ENCODE measurements around the gene CLEC20A.

Gene CLEC20A

GRCh38 chr1:178467837-178468236, 28.9 kb downstream of the CLEC20A start:
- no peak for DNase-seq

- no peak for DNase-seq
Measured at GRCh38 chr1:178465011-178465410, 31.8 kb downstream of the CLEC20A start.

- DNase-seq, result no peak
Measured at GRCh38 chr1:178464566-178464965, 32.2 kb downstream of the CLEC20A start.

GRCh38 chr1:178464141-178464540, 32.6 kb downstream of the CLEC20A start:
- no peak for DNase-seq

- DNase-seq, result no peak
Measured at GRCh38 chr1:178461701-178462100, 35.1 kb downstream of the CLEC20A start.

GRCh38 chr1:178461104-178461503, 35.7 kb downstream of the CLEC20A start:
- DNase-seq, result no peak

- DNase-seq, result no peak
Measured at GRCh38 chr1:178458203-178458602, 38.6 kb downstream of the CLEC20A start.

- no peak for DNase-seq
Measured at GRCh38 chr1:178457651-178458050, 39.1 kb downstream of the CLEC20A start.

- no peak for DNase-seq
Measured at GRCh38 chr1:178456472-178456871, 40.3 kb downstream of the CLEC20A start.

GRCh38 chr1:178452013-178452412, 44.8 kb downstream of the CLEC20A start:
- DNase-seq, result no peak

- no peak for DNase-seq
Measured at GRCh38 chr1:178451529-178451928, 45.2 kb downstream of the CLEC20A start.

- DNase-seq, result no peak
Measured at GRCh38 chr1:178450871-178451270, 45.9 kb downstream of the CLEC20A start.

- DNase-seq, result no peak
Measured at GRCh38 chr1:178442925-178443324, 53.8 kb downstream of the CLEC20A start.

- DNase-seq, result no peak
Measured at GRCh38 chr1:178438432-178438831, 58.3 kb downstream of the CLEC20A start.

- DNase-seq, result no peak
Measured at GRCh38 chr1:178436899-178437298, 59.9 kb downstream of the CLEC20A start.

- DNase-seq, result no peak
Measured at GRCh38 chr1:178434899-178435435, 61.8 kb downstream of the CLEC20A start.

- no peak for DNase-seq
Measured at GRCh38 chr1:178434360-178434759, 62.4 kb downstream of the CLEC20A start.
